HG02973 (cell line): ENCODE results near the gene FAM50A.
"Not testable (repeated sequence)": the region's sequence is repeated elsewhere in the genome, so short reads cannot be mapped to it uniquely, and the experiment has no call there.

Source experiments
- ATAC-seq: cut with Tn5 transposase; IDR thresholded peaks from one replicate; pipeline ENCODE4 v1.9.1; 2021; ENCODE audit warnings: moderate library complexity; ENCODE audit not compliant: unreplicated experiment

Gene FAM50A

GRCh38 chrX:154481911-154482601, 38.1 kb downstream of the FAM50A start:
- no peak for ATAC-seq

DNA sequence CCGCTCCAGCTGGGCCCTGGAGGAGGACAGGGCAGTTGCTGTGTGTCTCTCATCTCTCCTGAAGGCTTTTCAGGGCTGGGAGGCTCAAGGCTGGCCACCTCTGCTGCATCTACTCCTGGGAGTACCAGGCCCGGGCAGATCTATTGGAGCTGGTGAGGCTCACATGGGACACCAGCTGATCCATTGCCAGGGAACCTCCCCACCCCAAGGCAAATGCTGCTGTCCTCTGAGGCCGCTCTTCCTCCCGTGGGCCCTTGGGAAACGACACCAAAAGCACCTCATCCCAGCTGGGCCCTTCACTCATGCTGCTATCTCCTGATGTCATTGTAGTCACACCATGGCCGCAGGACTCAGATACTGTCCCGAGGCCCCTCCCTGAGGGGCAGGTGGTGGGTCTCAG, 38.8 kb downstream of the FAM50A start:
- ATAC-seq, result no peak

DNA sequence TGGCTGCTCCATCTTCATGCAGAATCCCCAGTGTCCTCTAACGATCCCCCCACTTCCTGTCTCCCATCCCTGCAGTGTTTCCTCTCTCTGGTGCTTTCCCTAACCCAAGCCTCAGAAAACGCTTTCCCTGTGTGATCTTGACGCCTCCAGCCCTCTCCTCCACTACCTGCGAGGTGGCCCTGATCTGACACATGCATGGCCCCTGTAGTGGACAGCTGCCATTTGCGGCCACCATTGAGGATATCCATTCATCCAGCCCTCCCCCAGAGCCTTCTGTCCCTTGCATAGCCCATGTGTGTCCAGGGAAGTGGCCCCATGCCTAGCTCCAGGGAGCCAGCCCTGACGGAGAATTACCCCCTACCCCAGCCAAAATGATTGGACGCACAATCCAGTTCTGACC, 39.4 kb downstream of the FAM50A start:
- no peak for ATAC-seq

GRCh38 chrX:154484255-154485149, 40.6 kb downstream of the FAM50A start:
- ATAC-seq, result no peak

GRCh38 chrX:154485150-154486051, 41.5 kb downstream of the FAM50A start:
- no peak for ATAC-seq

GRCh38 chrX:154486052-154486395, 42.1 kb downstream of the FAM50A start:
- no peak for ATAC-seq

DNA sequence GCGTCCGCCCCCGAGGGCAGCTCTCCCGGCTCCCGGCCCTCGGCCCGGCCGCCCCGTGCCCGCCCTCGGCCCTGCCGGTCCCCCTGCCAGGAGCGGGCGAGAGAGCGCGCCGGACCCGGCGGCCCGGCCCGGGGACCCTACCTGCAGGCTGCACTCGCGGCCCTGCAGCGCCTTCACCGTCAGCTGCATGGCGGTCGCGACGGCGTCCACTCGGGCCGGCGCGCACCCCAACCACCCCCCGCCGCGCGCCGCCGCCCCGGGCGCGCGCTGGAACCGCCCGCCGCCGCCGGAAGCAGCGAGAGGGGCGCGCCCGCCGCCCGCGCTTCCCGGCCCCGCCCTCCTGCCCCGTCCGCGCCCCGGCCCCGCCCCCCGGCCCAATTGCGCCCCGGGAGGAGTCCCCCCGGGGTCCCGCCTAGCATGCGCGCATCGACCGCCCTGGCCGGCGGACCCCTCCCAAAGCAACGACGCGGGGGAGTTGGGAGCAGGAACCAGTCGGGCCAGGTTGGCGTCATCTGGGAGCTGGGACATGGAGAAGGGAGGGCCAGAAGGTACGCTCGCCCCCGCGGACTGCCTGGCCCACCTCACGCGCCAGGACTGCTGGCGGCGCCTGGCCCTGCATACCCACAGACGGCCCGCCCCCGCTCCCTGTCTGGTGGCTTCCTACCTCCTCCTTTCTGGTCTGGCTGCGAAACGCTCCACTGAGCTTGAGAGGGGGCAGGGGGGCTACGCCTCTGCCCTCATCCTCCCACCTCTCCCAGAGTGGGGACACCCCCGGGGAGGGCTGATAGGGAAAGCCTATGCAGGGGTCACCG, 42.7 kb downstream of the FAM50A start, which contains the start of gene UBL4A:
TSS of gene UBL4A (minus strand) at position 220 of the 812 bp plus-strand sequence. CDS start at position 189, 31 bp downstream.
- ATAC-seq, result no peak

DNA sequence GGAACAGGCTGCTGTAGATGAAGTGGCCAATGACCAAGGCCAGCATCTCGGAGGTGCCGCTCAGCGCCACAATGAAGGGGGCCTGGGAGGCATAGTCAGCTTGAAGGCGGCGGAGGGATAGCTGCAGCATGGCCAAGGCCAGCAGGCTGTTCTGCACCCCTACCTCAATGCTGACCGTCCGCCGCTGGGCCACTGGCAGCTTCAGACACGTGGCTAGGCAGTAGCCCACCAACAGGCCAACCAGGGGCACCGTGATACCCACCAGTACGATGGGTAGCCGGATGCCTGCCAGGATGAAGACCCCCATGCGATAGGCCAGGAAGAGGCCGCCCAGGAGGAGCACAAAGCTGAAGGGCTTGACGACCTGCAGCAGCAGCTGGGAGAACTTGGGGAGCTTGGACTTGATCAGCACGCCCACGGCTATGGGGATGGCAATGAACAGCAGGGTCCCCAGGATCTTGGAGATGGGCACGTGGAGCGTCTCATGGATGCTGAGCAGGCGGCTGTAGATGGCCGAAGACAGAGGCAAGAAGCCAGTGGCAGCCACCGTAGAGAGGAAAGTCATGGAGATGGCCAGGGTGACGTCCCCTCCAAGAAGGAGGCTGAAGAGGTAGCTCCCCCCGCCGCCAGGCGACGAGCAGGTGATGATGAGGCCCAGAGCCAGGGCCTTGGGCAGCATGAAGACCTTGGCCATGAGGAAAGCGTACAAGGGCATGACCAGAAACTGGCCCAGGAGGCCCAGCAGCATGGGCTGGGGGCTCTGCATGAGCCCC, 43.8 kb downstream of the FAM50A start:
- no peak for ATAC-seq

- no peak for ATAC-seq
These were observed 44.6 kb downstream of the FAM50A start for GRCh38 chrX:154488336-154489075.

DNA sequence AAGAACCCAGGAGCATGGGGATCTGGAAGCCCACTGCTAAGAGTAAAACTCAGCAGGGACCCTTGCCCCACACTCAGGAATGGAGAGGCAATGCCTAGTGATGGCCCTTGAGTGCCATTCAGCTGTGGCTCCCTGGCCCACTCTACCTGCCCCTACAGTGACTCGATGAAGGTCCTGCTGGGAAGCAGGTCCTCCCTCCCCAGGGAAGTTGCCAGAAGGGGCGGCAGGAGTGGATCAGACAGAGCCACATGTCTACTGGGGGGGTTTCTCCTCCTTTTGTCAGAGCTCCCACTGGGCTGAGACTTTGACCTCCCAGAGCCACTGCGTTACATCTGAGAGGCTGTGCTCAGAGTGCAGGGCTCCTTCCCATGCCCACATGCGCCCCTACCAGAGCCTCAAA, 45.2 kb downstream of the FAM50A start:
- no peak for ATAC-seq

DNA sequence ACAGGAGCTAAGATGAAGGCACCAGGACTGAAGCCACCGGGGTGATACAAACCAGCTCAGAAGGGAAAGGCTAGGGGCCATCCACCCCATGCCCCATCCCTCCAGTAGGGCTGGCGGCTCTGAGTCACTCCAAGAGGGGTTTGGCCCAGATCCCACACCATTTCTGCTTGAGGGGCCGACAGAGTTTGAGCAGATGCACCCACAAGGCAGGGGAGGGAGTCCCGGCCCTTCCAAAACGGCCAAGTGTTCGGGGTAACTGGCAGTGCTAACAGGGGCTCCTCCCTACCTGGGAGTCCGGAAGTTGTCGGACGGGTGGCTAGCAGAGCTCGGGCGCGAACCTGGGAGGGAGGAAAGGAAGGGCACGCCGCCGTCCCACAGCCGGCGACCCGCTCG, 46.1 kb downstream of the FAM50A start:
- ATAC-seq, result peak; percentile 23

DNA sequence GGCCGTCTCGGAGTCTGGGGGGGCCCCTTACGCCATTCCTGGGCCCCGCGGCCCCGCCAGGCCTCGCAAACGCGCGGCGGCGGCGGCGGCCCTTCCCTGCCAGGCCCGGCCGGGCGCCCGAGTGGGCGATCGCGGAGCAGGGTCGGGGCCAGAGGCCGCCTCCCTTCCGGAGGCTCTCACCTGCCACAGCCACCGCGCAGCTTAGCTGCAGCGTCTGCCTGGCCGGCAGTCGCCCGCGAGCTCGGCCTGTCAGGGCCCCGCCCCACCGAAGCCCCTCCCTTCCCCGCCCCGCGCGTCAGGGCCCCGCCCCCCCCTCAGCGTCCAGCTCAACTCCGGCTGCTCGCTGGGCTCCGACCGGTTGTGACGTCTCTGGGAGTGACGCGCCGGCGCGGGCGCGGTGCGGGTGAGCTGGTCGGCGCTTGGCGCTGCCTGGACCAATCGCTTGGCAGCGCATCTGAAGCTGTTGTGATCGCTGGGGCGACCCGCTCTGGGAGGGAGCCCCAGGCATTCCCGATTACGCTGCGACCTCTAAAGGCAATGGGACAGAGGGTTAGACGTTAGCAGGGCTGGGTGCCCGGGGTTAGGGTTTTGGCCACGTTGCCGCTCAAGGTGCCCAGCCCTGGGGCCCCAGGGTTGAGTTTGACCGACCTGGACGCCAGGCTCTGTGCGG, 46.6 kb downstream of the FAM50A start, which contains the start of gene SLC10A3:
TSS of gene SLC10A3 (minus strand) at position 216 of the 670 bp plus-strand sequence. CDS start 1,689 bp downstream, outside the sequence.
- ATAC-seq, result peak; percentile 75

- no peak for ATAC-seq
These were observed 50.8 kb downstream of the FAM50A start for GRCh38 chrX:154494715-154495114.

DNA sequence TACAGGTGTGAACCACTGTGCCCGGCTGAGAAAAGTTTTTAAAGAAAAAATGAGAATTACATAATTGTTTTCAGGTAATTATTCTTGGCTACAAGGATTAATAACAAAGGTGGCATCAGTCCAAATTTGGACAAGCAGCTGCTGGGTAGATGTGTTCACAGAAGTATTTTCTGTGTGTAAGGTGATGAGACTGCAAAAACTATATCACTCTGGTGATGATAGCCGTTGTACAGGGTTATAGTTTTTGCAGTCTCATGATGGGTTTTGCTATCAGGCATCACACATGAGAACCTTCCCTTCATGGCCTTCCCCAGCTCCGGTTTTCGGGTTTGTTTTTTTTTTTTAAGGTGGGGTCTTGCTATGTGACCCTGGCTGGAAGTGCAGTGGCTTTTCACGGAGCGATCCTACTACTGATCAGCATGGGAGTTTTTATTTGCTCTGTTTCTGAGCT, 51.6 kb downstream of the FAM50A start:
- ATAC-seq, result no peak

DNA sequence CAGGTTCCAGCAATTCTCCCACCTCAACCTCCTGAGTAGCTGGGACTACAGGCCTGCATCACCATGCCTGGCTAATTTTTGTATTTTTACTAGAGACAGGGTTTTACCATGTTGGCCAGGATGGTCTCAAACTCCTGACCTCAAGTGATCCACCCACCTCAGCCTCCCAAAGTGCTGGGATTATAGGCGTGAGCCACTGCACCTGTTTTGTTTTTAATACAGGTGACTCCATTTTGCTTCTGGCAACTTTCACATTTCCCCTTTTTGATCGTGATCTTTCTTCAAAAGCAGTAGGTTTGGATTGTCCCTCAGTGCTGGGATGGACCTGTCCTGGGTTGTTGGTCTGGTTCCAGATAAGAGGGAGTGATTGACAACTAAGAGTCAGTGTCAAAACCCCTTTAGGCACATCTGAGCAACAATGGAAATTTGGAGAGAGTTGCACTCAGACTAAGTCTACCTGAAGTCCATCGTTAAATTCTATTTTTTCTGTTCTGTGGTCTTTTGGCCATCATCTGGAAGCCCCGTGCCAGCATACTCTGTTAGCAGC, 52.7 kb downstream of the FAM50A start:
- ATAC-seq, result not testable (repeated sequence)
